Medulla oblongata (tissue), 1 donor: ENCODE data around the gene MEN1.

Source experiments
- DNase-seq: peaks from one replicate; pipeline ENCODE4 v3.0.0-alpha.2; 2015; ENCODE audit errors: extremely low spot score

Gene MEN1

GRCh38 chr11:64801561-64802369, 8.6 kb downstream of the MEN1 start:
- DNase-seq = no peak

- DNase-seq = no peak
These were observed 9.2 kb downstream of the MEN1 start for GRCh38 chr11:64801158-64801464.

GRCh38 chr11:64800303-64801157, 9.8 kb downstream of the MEN1 start:
- DNase-seq = no peak

GRCh38 chr11:64799623-64800302, 10.6 kb downstream of the MEN1 start:
- DNase-seq = no peak

- DNase-seq = no peak
These were observed 11.1 kb downstream of the MEN1 start for GRCh38 chr11:64799256-64799622.

GRCh38 chr11:64796757-64797541, 13.4 kb downstream of the MEN1 start:
- no peak for DNase-seq

- no peak for DNase-seq
These were observed 14.1 kb downstream of the MEN1 start for GRCh38 chr11:64796047-64796756.

- no peak for DNase-seq
These were observed 15.8 kb downstream of the MEN1 start for GRCh38 chr11:64794526-64794925.

- DNase-seq = no peak
These were observed 16.8 kb downstream of the MEN1 start for GRCh38 chr11:64793271-64794160.

- no peak for DNase-seq
These were observed 17.9 kb downstream of the MEN1 start for GRCh38 chr11:64792482-64792881.

GRCh38 chr11:64791781-64792291, 18.5 kb downstream of the MEN1 start:
- DNase-seq = no peak

GRCh38 chr11:64790205-64791095, 19.9 kb downstream of the MEN1 start:
- no peak for DNase-seq

GRCh38 chr11:64789331-64790204, 20.8 kb downstream of the MEN1 start:
- no peak for DNase-seq

GRCh38 chr11:64788321-64789215, 21.8 kb downstream of the MEN1 start:
- DNase-seq = no peak

- DNase-seq = peak; percentile 60
These were observed 22.6 kb downstream of the MEN1 start for GRCh38 chr11:64787526-64788320.

GRCh38 chr11:64786308-64786707, 24.0 kb downstream of the MEN1 start:
- DNase-seq = no peak
